HepG2 (cell line): ENCODE results near the gene TPD52L2.

Source experiments
- BRCA1 ChIP-seq: sonication (generic); formaldehyde crosslinking; IDR thresholded peaks from 2 replicates; pipeline ENCODE4 v1.4.0; 2020; ENCODE audit warnings: missing genetic modification reagents
- TF ChIP-seq, protein P1 (sequence below): sonication (generic); formaldehyde crosslinking; IDR thresholded peaks from 2 replicates; pipeline ENCODE4 v1.5.0; 2020; ENCODE audit warnings: mild to moderate bottlenecking, missing genetic modification reagents, moderate library complexity

- no peak for TF ChIP-seq BRCA1 (CRISPR knock-in tag)
- TF ChIP-seq, protein P1, sequence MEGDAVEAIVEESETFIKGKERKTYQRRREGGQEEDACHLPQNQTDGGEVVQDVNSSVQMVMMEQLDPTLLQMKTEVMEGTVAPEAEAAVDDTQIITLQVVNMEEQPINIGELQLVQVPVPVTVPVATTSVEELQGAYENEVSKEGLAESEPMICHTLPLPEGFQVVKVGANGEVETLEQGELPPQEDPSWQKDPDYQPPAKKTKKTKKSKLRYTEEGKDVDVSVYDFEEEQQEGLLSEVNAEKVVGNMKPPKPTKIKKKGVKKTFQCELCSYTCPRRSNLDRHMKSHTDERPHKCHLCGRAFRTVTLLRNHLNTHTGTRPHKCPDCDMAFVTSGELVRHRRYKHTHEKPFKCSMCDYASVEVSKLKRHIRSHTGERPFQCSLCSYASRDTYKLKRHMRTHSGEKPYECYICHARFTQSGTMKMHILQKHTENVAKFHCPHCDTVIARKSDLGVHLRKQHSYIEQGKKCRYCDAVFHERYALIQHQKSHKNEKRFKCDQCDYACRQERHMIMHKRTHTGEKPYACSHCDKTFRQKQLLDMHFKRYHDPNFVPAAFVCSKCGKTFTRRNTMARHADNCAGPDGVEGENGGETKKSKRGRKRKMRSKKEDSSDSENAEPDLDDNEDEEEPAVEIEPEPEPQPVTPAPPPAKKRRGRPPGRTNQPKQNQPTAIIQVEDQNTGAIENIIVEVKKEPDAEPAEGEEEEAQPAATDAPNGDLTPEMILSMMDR (CRISPR knock-in tag) = no peak
Measured at GRCh38 chr20:63855363-63856097, 9.5 kb upstream of the TPD52L2 start.
